IPS-11a (cell line): ENCODE results near the gene MANBA.

Experiments
- H3K4me3 ChIP-seq: one replicate; pipeline ENCODE4 v1.5.1; 2013; ENCODE audit warnings: low read depth, low read length, control low read depth

MANBA gene

DNA sequence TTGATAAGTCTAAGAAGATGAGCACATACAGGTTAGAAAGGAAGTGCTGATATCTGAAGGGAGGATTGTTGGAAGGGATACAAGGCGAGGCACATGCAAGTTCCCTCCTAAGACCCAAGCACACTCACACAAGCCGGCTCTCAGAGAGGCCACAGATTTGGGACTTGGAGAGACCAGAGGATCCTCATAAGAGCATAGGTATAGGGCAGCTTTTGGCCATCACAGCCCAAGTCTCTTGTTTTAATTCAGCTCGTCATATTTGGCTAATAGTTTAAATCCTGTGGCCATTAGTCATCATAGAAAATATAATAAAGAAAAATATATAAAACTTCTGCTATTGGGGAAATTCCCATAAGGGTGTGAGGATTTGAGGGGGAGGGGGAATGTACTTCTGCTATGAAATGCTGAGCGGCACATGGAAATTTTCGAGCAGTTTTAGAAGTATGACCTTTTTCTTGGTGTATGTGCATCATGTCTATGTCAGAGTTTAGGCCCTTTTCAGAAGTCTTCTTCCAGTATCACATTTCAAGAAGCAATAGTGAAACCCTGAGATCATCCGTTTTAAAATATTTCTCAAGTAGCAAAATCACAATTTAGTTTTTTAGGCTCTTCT, 161.9 kb downstream of the MANBA start:
- no peak overlapping the region for H3K4me3 ChIP-seq

GRCh38 chr4:102598086-102598761, 162.5 kb downstream of the MANBA start:
- no peak overlapping the region for H3K4me3 ChIP-seq

DNA sequence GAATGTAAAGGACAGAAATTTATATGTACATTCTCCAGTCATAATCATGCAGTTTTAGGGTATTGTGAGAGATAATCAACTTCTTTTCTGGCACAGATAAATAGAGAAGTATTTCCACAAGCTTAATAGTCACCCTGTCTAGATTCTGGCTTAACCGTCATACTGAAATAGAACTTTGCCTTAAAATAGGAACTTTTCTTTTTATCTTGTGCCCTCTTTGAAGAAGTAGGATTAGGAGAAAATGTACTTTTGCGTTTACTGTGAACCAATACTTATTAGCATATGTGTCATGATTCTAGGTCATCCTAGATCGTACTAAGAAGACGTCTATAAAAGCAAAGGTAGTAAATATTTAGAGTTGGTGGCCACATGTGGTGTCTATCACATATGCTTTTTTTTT, 164.2 kb downstream of the MANBA start:
- H3K4me3 ChIP-seq: no peak overlapping the region

DNA sequence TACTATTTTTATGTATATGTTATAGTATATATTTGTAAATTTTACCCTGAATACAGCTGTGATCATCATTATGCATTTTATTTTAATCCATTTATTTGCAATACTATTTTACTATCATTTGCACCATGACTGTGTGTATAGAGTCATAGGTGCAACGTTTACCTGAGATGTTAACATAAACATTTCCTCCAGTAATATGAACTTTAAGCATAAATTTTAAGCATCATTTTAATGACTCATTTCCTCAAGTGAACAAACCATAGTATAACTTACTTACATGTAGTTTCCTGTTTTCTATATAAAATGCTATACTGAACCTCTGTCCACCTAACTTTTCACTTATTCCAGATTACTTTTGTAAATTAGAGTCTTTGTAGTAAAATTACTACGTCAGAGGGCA, 166.8 kb downstream of the MANBA start:
- no peak overlapping the region for H3K4me3 ChIP-seq

GRCh38 chr4:102593147-102593546, 167.6 kb downstream of the MANBA start:
- no peak overlapping the region for H3K4me3 ChIP-seq

- H3K4me3 ChIP-seq: no peak overlapping the region
Measured at GRCh38 chr4:102592256-102592655, 168.5 kb downstream of the MANBA start.

GRCh38 chr4:102589743-102590142, 171.0 kb downstream of the MANBA start:
- no peak overlapping the region for H3K4me3 ChIP-seq

DNA sequence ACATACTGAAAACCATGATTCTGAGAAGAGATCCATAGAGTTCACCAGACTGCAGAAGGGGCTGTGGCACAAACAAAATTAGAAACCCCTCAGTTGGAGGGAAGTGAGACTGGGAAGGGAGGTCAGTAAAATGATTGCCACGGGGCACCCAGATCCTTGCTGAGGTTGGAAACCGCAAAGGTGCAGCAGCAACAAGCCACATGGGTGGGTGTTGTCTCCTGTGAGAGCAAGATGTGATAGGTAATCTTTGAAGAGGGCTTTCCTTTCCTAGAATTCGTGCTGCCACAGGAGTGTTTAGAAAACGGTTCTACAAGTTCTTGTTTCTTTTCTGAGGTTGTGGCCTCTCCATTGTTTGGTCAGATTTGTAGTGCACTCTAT, 174.1 kb downstream of the MANBA start:
- H3K4me3 ChIP-seq: no peak overlapping the region

DNA sequence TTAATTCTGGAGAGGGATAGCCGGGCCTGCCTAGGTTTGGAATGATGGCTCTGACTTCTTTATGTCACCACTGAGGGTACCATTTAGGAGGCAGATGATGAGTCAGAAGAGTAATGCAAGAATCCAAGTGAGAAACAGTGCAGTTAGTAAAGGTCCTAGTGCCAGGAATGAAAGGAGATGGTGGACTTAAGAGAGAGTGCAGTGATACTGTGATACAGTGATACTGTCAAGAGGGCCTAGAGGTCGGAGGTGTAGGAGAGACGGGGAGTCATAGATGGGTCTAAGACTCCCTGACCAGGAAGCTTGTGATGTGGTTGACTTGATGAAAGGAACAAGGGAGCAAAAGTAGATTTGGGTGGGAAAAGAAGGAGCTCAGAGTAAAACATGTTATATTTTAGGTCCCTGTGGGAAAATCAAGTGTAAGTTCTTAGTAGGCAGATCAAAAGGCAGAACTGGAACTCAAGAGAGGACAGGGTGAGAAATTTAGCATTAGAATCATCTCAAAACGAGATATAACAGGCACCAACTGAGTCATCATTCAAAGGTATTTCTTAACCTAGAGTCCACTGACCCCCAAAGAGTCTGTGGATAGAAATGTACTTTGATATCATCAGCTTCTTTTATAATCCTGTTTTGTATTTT, 174.6 kb downstream of the MANBA start:
- no peak overlapping the region for H3K4me3 ChIP-seq

- no peak overlapping the region for H3K4me3 ChIP-seq
Measured at GRCh38 chr4:102585329-102585728, 175.4 kb downstream of the MANBA start.

GRCh38 chr4:102584091-102584490, 176.7 kb downstream of the MANBA start:
- H3K4me3 ChIP-seq: no peak overlapping the region
